Activated T-cell treated with anti-CD3 and anti-CD28 coated beads for 48 hours (primary cell): ENCODE measurements around the gene BASP1.
"Not testable (repeated sequence)": the region's sequence is repeated elsewhere in the genome, so short reads cannot be mapped to it uniquely, and the experiment has no call there.

ENCODE experiments used
- DNase-seq: peaks from one replicate; pipeline ENCODE4 v3.0.0-alpha.2; 2020; ENCODE audit warnings: low read depth

The BASP1 gene

DNA sequence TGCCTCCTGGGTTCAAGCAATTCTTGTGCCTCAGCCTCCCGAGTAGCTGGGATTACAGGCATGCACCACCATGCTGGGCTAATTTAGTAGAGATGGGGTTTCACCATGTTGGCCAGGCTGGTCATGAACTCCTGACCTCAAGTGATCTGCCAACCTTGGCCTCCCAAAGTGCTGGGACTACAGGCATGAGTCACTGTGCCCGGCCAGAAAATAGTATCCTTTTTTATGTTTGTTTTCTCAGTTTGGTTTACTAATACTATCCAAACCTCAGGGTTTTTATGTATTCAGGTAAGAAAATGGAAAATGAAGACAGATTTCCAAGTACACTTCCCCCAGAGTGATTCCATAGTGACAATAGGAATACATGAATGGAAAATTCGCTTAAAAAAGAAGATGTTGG lies 101.7 kb downstream of the BASP1 start:
- DNase-seq, result not testable (repeated sequence)

DNA sequence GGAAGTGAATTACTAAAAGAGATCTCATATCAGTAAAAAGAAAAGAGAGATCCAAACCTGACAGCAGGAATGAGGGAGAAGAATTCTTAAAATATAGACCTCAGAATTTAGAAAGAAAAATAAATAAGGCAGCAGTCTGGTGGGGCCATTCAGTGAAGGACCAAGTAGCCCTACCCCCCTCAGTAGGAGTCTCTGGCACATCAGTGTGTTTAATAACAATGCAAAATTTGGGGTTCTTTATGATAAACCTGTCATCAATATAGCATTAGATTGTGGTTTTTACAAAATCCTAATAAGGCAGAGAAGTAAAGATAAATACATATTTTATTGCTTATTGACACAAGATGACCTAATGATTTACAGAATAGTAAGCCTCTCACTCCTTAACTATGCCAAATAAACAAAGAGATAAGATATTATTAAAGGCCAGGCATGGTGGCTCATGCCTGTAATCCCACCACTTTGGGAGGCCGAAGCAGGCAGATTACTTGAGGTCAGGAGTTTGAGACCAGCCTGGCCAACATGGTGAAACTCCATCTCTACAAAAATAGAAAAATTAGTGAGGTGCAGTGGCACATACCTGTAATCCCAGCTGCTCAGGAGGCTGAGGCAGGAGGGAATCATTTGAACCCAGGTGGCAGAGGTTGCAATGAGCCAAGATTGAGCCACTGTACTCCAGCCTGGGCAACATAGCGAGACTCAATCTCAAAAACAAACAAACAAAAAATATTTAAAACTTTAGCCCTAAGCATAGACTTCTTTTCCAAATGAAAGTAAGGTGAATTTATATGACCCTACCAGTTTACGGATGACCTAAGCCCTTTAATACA lies 108.6 kb downstream of the BASP1 start:
- no peak for DNase-seq
